Heart left ventricle (tissue), 13 donors: ENCODE measurements around the gene ZFAND6.

ENCODE experiments used
- CTCF ChIP-seq, 12 donors: fragments of 200-600 bp; sonication (generic) in 4 of 12; IDR thresholded peaks; one replicate each; pipeline versions ENCODE4 v1.5.0 to v1.8.0; 2018 to 2022; ENCODE audit warnings: antibody characterized with exemption in 12 of 12, mild to moderate bottlenecking in 5 of 12
- POLR2A ChIP-seq, 2 donors: fragments of 450-650 bp; IDR thresholded peaks; one replicate each; pipeline ENCODE4 v1.6.1; 2017; ENCODE audit warnings: antibody characterized with exemption in 2 of 2, mild to moderate bottlenecking in 2 of 2, moderate library complexity in 2 of 2
- donor health status: ischemic (EF 13 %, LVEDD 7.1; RV severe dilation, severe dysfunction).
- donor health status: DM: no; HTN: yes; CAD: no.
- donor health status: DM: no; HTN: no; CAD: no.
- donor health status: ischemic (EF 25% LVEDD 6.9; RV normal size, moderate dysfunction).
- donor health status: ischemic (EF 25% LVEDD 5.7; RV mildly dilated, moderate dysfunction).
- donor health status: ischemic (EF 35%, LVEDD 5.7; RV mildly dilated, moderate dysfunction).
- donor health status: nonischemic (EF 11% LVEDD 7.7; RV severe dilation, severe dysfunction).
- donor health status: DM: yes; HTN: yes; CAD: no.
- donor health status: PGD.
- donor health status: ischemic (EF 29% LVEDD 5.4; RV normal size, mild dysfunction).
- donor health status: nonischemic (EF 23%, LVEDD 6.1; RV moderate dilation, normal function).

DNA sequence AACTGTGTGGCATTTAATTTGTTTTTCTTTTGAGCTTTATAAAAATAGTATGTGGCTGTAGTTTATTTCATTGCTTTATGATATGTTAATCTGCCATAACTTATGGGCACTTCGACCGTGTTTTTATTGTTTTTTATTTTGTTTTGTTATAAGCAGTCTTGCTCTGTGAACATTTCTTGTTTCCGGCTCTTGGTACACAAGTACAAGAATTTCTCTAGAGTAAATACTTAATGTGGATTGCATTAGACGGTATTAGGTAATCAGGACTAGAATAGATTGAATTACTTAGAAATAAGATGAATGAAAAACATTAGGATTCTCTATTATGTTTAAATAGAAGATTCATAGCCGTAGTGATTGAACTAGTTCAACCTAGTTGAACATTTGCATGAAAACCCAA, 2.1 kb downstream of the ZFAND6 start:
- TF ChIP-seq POLR2A (IDR thresholded peaks at IDR 0.05) (no peak), CTCF (IDR thresholded peaks at IDR 0.05) (no peak)
